GM19099 (cell line): ENCODE results near the gene SRSF6.

Source experiments
- POLR2A ChIP-seq: IDR thresholded peaks from 3 replicates; pipeline ENCODE4 v1.6.1; 2011; ENCODE audit warnings: low read depth; ENCODE audit not compliant: insufficient read length; ENCODE audit errors: extremely low read depth

Gene SRSF6

DNA sequence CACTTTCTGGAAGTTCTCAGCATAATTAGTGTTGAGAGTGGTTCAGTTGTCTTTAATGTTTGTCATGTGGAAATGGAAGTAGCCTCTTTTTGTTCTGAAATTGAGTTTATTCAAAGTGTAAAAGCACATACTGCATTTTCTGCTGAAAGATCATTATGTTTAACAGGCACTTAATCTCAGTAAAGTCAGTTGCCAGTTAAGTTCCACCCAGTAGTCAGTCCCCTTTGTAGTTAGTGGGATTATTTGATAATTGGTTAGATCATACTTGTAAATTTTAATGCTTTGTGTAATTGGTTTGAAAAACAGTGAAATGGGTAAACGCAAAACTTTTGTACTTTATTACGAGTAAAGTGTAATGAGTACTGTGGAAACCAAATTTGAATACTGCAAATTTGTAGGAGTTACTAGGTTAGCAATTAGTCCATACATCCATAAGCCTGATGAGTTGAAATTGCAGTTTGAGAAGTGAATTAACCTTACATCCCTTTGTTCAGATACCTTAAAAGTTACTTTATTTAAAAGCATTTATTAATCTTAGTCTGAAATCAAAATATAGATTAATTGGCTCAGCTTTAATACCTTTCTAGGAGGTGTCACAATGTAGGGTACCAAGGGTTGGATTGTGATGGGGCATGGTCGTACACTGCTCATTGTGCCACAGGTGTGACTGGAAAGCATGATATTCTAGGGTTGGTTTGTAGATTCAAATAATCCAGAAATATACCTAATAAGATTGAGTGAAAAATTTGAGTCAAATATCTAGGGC is 4.4 kb downstream of the SRSF6 start:
- TF ChIP-seq POLR2A = no peak

DNA sequence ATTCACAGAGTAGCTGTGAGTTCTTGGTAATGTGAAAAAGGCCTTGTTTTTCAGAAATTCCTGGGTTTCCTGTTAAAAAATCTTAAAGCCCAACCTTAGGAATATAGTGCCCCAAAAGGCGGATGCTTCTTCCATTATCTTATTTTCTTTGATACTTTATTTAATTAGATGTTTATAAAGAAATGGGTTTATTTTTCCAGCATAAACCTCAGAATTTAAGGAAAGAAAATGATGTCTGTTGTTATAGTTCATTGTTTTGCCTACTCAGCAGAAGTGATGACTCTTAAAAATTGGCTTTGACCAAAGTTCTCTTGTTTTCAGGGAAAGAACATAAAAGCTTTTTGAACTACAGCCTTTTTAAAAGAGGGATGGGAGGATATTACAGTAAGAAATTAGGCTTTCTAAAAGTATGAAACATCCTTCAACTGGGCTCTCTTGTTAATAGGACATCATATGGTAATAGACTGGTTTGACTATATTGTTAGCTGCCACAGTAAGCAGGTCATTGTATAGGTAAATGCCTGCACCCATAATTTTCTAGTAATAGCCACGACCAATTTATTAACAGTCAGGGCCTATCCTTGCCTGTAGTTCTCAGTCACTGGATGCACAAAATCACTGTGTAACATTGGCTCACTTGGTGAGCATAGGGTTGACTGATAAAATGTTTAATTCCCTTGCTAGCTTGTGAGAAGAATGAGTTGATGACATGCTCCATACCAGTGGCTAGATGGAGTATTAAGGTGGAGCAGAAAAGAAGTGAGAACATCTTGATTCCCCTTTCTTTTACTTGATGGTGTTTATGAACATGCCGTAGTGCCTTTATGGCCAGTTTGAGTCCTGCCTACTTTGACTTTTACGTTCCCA is 5.2 kb downstream of the SRSF6 start:
- TF ChIP-seq POLR2A = no peak

DNA sequence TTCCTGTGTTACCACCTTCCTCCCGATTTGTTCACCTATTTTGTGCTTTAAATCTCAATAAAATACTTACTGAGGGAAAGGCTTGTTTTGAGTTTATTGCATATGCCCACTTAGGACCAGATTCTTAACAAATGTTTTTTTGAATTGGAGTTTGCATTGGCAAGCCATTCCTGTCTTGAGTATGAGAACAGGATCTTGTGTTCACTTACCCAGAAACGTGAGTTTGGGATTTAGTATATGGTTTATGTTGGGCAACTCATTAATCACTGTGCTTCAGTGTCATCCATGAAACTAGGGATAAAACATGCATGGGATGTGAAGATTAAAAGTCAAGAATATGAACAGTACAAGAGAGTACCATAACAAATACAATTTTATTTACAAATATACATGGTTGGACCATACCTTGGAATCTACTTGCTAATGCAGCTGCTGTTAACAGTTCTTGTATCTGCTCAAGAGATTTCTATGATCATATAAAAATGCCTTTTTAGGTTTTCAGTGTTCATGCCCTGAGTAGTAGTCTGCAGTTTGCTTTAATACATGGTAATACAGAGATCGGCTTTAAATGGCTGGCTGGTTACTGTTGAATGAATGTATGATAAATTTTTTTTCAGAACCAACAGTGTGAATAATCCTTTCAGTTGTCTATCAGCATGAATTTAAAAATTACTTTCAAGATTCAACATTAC is 6.0 kb downstream of the SRSF6 start:
- TF ChIP-seq POLR2A = no peak

DNA sequence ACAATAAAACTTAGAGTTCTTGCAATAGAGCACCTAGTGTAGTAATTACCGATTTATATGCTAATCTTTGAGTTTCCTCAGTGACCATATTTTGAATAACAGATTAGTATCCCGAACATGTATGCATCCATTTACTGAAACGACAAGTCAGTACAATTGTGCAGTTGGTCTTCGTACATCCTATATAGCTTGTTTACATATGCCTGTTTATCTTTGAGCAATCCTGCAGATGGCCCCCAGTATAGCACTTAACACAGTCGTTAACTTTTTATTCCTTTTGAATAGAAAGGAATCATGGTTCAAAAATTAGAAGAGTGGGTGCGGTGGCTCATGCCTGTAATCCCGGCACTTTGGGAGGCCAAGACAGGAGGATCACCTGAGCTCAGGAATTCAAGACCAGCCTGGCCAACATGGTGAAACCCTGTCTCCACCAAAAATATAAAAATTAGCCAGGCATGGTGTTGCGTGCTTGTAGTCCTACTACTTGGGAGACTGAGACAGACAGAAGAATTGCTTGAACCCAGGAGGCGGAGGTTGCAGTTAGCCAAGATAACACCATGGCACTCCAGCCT is 6.6 kb downstream of the SRSF6 start:
- no peak for TF ChIP-seq POLR2A

DNA sequence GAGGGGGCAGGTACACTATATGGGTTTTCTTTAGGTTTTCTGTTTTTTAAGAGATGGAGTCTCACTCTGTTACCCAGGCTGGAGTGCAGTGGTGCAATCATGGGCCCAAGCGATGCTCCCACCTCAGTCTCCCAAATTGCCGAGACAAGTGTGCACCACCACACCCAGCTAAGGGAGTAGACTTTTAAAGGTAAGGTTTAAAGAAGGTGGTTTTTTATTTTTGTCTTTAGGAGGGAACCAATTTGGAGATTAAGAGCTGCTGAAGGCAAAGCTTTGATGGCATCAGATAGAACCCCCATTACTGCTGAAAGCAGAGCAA is 7.9 kb downstream of the SRSF6 start:
- TF ChIP-seq POLR2A = no peak

DNA sequence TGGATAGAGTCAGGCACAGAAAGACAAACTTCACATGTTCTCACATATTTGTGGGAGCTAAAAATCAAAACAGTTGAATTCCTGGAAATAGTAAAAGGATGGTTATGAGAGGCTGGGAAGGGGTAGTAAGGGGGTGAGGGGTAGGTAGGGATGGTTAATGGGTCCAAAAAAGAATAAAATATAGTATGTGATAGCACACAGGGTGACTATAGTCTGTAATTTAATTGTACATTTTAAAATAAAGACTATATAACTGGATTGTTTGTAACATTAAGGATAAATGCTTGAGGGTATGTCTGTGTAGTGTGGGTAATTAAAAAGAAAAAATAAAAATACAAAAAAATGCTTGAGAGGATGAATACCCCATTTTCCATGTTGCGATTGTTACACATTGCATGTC is 9.9 kb downstream of the SRSF6 start:
- TF ChIP-seq POLR2A = no peak

DNA sequence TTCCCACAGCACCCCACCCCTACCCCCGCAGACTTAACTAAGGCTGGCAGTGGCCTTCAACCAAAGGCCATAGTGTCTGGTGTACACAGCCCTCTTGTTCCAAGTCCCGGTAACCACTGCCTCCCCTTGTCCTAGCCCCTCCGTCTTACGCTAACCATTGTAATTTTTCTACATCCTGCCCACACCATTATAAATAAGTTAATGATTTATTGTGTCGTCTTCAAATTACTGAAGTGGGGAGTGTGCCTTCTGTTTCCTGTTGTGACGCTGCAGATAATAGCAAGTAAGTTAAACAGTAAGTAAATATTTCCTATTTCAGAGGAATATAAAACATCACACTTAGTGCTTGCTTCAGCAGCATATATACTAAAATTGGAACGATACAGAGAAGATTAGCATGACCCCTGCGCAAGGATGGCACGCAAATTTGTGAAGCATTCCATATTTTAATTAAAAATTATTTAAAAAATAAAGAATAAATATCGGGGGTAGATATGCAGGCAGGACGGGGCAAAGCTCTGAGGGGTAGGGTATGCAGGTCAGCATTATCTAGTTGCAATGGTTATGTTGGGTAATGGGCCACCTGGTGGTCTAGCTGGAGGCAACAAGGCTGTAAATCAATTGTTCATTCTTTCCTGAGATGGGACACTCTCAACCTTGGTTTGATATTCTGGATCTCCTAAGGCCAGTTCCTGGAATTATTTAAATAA is 15.1 kb downstream of the SRSF6 start:
- TF ChIP-seq POLR2A = no peak

DNA sequence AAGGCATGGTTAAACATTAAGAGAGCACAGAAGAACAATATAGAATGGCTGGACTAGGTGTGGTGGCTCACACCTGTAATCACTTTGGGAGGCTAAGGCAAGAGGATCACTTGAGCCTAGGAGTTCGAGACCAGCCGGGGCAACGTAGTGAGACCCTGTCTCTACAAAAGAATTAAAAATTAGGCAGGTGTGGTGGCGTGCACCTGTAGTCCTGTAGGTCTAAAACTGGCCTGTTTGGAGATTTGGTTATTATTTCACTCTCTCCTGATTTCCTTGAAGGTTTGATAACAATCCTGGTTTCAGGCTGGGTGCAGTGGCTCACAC is 15.6 kb downstream of the SRSF6 start:
- no peak for TF ChIP-seq POLR2A

DNA sequence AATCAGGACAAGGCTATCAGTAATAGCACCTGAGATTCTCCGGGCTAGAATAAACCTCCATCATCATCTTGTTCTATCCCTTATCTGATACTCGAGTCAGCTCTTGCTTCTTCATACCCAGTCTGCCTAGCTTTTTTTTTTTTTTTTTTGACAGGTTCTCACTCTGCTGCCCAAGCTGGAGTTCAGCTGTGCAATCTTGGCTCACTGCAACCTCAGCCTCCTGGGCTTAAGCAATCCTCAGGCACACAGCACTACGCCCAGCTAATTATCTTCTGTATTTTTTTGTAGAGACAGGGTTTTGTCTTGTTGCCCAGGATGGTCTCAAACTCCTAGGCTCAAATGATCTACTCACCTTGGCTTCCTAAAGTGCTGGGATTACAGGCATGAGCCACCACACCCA is 19.5 kb downstream of the SRSF6 start:
- TF ChIP-seq POLR2A = no peak

DNA sequence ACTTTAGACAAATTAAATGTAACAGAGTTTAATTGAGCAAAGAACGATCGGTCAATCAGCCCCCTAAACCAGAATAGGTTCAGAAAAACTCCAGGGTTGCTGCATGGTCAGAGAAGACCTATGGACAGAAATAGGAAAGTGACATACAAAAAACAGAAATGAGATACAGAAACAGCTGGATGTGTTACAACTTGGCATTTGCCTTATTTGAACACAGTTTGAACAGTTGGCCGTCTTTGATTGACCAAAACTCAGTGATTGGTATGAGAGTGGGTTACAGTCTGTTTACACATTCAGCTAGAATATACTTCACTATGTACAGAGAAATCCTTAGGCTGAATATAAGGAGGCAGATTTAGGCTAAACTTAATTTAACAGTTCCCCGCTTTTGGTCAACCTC is 19.9 kb downstream of the SRSF6 start:
- TF ChIP-seq POLR2A = no peak

DNA sequence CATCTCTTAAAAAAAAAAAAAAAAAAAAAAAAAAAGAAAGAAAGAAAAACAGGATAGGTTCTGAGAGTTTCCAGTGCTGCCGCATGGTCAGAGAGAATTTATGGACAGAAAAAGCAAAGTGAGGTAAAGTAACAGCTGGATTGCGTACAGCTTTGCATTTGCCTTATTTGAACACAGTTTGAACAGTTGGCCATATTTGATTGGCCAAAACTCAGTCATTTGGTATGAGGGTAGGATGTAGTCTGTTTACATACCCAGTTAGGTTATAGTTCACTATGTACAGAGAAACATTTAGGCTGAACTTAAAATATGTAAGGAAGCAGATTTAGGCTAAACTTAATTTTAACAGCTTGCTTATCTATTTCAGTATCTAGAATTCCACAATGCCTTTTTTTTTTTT is 32.3 kb downstream of the SRSF6 start:
- no peak for TF ChIP-seq POLR2A

DNA sequence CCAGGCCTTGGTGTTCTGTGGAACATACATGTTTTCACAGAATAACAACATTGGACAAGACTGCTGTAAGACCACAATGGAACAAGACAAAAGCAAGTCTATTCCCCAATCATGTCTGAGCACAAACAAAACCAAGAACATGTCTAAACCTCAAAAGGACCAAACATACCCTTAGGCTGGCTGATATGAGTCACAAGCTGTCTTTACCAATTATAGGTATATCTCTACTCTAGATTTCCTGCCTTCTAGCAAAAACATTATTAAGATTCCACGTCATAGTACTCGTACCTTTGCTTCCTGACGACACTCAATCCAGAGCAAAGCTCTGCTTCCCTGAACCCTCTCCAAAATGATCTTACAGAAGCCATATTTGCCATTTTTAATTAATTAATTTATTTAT is 34.4 kb downstream of the SRSF6 start:
- TF ChIP-seq POLR2A = no peak

DNA sequence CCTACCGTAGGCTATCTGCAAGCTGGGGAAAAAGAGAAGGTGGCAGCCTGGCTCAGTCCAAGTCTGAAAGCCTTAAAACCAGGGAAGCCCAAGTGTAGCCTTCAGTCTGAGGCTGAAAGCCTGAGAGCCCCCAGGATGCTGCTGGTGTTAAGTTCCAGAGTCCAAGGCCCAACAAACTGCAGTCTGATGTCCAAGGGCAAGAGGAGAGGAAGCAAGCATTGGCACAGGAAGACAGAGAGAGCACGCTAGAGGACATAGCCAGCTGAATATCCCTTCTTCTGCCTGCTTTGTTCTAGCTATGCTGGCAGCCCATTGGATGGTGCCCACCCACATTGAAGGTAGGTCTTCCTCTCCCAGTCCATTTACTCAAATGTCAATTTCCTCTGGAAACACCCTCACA is 37.7 kb downstream of the SRSF6 start:
- no peak for TF ChIP-seq POLR2A

DNA sequence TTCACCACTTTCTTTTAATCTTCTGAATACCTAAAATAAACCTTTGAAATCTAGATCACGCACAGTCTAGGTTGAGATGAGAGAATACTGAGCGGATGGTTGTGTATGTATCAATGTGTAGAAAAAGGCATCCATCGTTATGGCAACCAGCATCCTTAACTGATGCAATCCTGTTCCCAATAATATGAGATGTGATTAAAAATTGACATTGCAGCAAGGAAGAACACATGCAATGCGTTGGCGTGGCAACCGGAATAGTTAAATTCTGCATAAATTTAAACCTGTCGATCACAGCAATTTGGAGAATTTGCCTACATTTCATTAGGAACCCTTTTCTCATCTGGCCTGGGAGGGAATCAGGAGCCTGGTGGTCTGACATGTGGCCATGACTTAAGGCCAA is 48.5 kb downstream of the SRSF6 start:
- no peak for TF ChIP-seq POLR2A

DNA sequence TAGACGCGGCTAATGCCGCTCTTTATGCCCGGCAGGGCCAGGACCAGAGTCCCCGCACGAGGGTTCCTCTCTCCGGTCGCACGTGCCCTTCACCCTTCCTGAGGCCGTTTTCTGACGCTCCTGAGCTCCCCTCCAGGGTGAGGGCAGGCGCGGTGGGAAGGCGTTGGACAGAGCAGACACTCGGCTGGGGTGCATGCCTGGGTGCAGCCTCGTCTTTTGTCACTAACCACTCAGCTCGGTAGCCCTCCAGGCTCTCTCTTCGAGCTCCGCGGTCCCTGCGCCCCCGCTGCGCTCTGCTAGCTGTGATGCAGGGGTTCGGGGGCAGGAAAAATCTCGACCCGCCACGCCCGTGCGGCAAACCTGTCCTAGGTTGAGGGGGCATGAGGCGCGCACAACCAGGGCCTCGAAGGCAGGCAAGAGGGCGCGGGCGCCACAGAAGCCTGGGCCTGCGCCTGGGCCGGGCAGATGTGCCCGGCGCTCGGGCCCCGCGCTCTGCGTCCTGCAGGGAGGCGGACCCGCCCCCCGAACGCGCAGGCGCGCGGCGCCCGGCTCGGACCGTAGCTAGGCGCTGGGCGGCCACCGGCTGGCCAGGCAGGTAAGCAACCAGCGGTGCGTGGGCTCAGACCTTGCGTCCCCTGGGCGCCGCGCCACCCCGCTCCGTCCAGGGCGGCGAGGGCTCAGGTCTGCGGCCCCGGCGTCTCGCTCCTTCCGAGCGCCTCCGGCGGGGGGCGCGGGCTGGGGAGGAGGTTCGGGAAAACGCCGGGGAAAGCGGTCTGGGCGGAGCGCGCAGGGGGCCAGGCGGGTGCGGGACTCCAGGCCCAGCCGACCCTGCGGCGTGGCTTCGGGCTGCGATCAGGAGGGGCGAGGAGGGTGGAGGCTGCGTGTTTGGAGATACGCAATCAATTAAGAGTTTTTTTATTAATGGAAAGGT is 49.7 kb downstream of the SRSF6 start, which contains the start of gene L3MBTL1:
Gene L3MBTL1, plus strand, starts transcription at position 548 of the 931 bp plus-strand sequence. CDS start 5,807 bp downstream, outside the sequence.
- TF ChIP-seq POLR2A = no peak

DNA sequence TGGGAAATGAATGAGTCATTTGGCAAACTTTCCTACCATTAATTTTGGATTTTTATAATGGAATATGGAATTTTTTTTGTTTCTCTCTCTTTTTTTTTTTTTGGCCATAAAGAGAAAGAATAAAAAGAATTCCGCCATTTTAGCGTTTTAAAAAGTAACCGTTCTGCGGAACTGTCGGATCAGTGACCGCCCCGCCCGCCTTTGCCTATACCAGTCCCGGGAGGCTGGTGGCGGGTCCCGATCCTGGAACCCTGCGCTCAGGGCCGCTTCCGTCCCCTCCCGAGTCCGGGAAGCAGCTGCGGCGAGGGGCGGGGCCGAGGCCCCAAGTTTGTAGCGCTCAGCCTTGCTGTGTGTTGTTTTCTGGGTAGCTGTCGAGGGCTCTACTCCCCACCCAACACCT is 50.4 kb downstream of the SRSF6 start:
- no peak for TF ChIP-seq POLR2A
